ENCODE results near the gene KBTBD8.
A peak's percentile ranks its signal among the peaks of the same experiment; 100 is the strongest.

KBTBD8 gene

DNA sequence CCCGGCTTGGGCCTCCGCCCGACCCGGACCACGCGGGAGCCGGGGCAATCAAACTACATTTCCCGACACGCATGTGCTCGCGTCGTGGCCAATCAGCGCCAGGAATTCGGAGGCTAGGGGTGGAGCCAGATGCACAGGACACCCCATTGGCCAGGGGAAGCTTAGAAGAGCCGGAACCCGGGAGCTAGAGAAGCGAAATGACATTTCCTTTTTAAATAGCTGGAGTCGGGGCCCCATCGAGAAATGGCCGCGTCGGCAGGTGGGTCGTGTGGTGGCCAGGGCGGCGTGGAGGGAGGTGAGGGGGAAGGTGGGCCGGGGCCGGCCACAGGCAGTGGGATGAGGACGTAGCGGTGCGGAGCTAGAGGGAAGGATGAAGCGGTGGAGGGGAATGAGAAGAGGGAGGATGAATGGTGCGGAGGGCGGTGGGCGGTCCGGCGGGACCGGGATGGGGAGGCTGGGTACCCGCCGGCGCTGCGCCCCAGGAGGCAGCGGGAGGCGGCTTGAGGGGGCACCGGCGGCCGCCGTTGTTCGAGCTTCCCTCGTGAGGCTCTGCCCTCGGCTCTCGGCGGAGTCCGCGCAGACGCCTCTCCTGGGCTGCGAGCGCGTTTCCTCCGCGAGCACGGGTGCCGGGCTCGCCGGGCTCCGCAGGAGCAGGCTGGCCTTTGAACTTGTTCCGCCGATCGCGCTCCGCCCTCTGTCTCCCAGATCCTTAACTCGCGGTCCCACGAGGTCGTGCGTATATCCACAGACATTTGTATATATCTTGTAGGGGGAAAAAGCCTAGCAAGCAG lies at the start of gene KBTBD8:
TSS of gene KBTBD8 (plus strand) at position 195 of the 791 bp plus-strand sequence. CDS start at position 244, 49 bp downstream.
- peak; percentile 99 for DNase-seq (ENCODE audit: low spot score)

- DNase-seq (ENCODE audit: low spot score), result no peak
Observed at GRCh38 chr3:66948838-66949237, 49.3 kb upstream of the KBTBD8 start.

GRCh38 chr3:66949898-66950297 lies 48.2 kb upstream of the KBTBD8 start:
- no peak for DNase-seq (ENCODE audit: low spot score)

DNA sequence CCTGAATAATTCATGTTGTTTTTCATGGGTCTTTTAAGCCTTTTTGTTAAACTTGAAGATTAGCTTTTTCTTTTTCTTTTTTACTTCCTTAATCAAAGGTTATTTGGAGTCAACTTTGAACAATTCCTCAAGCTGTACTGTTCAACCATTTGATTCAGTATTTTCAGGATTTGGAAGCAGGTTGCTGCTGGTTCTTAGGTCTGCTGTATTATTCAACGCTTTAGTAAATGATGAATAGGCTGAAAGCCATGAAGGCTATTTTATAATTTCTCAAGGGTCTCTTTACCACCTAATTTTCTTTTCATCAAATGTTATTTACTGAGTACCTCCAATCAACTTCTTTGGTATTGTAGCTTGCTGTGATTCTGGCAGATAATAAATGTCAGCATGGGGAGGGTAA lies 45.8 kb upstream of the KBTBD8 start:
- DNase-seq (ENCODE audit: low spot score), result no peak

DNA sequence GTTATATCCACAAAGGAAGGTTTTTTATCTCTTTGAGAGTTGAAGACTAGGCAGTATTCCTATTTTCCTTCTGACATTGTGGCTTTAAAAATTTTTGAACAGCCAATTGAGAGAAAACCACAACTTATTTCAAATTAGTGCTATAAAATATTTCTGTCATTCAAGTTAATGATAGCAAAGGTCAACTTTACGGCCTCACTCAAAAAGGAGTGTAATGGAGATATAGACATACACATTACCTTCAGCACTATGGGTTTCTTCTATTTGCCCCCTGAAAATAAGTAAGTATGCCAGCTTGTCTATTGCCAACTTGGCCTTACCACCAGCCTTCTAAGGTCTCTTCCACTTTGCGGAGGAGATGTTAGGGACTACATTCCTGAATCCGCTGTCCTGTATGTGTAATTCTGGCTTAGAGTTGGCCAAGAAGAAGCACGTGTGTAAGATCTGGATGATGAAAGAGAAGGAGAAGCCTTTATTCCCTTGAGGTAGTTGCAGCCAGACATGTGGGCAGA lies 44.1 kb upstream of the KBTBD8 start:
- no peak for DNase-seq (ENCODE audit: low spot score)

DNA sequence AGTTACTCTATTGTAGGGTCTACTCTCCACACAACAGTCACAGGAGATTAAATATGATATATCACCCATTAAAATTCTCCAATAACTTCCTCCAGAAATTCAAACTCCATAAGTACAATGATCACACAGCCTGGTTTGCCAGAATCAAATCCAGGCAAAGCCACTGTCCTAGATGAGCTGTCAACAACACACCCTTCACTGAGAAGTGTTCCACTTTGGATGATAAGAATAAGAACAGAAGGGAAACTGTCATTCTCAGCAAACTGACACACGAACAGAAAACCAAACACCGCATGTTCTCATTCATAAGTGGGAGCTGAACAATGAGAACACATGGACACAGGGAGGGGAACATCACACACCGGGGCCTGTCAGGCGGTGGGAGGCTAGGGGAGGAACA lies 41.4 kb upstream of the KBTBD8 start:
- no peak for DNase-seq (ENCODE audit: low spot score)

- DNase-seq (ENCODE audit: low spot score), result no peak
Observed at GRCh38 chr3:66957367-66957766, 40.7 kb upstream of the KBTBD8 start.

DNA sequence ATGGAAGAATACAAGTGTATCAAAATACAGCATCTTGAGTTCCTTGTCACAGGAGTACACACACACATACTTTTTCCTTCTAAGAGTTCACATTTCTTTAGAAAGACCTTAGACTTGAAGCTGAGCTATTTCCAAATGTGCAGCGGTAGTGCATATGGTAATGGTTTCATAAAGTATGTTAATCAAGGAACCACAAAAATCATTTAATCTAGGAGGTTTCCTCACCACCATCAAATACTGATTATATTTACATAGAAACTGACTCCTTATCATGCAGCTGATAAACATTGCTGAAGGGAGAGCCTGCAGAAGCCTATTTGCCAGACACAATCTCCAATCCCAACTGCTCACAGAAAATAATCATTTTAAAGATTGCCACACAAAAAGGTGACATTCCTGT lies 40.0 kb upstream of the KBTBD8 start:
- DNase-seq (ENCODE audit: low spot score), result no peak

DNA sequence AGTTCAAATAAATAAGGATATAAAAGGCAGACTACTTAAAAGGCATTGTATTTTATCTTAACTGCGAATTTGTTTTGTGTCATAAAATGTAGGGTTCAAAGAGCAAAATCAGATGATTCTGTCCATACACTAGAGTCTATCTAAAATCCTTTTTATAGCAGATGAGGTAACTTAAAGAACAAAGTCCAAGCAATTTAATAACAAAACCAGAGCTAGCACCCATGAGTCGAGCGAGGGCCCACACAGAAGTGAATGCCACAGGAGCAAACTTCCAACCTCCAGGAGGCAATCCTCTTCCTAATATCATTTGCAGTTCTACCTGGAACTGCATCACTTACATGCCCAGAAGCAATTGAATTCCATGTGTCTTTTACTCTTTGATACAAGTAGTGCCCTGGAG lies 35.4 kb upstream of the KBTBD8 start:
- no peak for DNase-seq (ENCODE audit: low spot score)

DNA sequence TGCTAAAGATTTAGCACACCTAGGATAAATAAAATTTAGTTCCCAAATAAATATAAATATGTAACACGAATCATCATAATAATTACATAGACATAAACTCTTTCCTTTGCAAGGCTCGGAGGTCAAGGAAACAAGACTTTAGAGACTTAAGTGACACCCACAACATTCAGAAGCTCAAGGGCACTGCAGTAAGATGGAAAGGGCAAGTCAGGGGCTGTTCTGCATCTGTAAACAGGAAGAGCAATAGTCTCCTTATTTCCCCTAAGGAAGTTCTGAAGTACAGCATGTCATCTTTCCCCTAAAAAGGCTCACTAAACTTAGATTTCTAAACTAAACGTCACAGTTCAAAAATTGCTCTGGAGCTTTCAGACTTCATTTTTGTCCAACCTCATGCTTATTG lies 26.9 kb upstream of the KBTBD8 start:
- DNase-seq (ENCODE audit: low spot score), result no peak

DNA sequence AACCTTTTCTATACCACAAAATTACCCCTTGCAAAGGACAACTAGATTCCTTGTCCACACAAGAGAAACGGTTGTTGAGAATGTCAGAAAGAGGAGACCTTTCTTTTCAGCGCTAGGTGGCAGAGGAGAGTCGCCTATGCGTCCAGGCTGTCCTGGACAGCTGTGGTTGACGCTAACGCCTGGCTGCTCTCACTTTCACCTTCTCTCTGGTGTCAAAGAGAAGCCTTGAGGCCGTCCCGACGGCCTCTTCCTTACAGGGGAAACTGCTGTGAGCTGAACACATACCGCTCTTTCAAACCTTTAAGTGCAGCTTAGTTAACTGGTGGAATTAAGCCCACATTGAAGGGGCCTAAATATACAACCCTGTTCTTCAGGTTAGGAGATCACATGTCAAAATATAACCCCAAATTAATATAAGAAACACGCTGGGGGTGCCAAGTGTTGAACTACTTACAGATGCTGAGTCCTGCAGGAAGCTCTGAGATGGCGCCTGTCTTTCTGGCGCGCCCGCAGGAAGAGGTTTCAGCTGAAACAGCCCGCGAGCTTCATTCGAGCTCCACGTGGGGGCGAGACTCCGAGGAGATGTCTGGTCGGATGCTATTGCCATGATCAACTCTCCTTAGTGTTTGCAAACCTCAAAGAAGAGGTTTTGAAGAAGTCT lies 26.1 kb upstream of the KBTBD8 start:
- peak; percentile 60 for DNase-seq (ENCODE audit: low spot score)

DNA sequence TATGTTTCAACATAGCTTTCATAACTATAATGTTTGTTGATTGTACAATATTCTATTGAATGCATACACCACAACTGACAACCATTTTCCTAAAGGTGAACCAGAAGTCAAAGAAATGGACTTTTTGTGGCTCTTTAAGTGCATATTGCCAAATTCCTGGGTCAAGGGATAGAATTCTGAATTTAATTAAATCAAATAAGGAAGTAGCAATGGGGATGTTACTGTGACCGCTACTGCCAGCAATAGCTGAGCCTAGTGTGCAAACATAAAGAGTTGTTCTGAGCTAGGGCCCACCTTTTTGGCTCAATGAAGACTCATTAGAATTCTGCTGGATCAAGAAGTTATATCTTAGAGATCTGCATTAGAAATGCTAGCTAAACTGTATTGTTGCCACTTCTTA lies 17.3 kb upstream of the KBTBD8 start:
- DNase-seq (ENCODE audit: low spot score), result no peak

DNA sequence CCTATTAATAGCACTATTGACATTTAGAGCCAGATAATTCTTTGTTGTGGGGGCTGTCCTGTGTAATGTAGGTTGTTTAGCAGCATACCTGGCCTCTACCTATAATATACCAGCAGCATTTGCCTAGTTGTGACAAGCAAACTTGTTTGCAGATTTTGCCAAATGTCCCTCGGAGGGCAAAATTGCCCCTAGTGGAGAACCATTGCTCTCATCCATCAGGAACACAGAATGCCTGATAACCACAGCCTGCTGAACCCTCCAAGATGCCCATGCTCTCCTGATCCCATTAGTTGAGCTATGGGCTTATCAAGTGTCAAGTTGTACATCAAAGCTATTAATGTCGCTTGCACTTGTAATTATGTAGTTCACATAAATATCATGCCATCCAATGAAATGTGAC lies 15.0 kb upstream of the KBTBD8 start:
- no peak for DNase-seq (ENCODE audit: low spot score)

DNA sequence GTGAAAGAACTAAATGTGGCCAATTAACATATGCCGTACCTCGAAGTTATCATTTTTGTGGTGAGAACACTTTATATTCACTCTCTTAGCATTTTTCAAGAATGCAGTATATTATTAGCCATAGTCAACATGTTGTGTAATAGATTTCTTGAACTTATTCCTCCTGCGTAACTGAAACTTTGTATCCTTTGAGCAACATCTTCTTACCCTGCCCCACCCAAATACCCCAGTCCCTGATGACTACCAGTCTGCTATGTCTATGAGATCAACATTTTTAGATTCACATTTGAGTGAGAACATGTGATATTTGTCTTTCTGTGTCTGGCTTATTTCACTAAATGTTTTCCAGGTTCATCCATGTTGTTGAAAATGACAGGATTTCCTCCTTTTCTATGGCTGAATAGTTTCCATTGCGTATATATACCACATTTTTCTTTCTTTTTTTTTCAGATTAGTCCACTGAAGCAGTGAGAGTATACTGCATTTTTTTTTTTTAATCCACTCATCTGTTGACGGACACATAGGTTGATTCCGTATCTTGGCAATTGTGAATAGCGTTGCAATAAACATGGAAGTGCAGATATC lies 12.7 kb upstream of the KBTBD8 start:
- DNase-seq (ENCODE audit: low spot score), result no peak

- DNase-seq (ENCODE audit: low spot score), result no peak
Observed at GRCh38 chr3:66986406-66986805, 11.7 kb upstream of the KBTBD8 start.

DNA sequence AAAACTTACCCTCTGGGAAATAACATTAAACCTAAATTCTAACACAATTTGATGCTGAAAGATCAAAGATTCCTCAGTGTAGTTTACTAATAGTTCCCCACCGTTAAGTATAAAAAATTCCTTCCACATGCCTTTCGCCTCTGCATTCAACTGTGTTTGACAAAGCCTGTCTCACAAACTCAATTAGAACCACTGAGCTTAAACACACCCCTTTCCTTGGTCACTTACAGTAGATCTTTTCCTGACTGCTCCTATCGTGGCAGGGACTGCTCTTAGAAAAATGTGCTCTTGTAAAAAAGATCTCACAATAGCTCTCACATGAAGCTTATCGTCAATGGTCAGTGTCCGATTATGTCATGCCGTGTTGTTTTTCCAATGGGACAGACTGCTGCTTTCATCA lies 8.9 kb upstream of the KBTBD8 start:
- no peak for DNase-seq (ENCODE audit: low spot score)

DNA sequence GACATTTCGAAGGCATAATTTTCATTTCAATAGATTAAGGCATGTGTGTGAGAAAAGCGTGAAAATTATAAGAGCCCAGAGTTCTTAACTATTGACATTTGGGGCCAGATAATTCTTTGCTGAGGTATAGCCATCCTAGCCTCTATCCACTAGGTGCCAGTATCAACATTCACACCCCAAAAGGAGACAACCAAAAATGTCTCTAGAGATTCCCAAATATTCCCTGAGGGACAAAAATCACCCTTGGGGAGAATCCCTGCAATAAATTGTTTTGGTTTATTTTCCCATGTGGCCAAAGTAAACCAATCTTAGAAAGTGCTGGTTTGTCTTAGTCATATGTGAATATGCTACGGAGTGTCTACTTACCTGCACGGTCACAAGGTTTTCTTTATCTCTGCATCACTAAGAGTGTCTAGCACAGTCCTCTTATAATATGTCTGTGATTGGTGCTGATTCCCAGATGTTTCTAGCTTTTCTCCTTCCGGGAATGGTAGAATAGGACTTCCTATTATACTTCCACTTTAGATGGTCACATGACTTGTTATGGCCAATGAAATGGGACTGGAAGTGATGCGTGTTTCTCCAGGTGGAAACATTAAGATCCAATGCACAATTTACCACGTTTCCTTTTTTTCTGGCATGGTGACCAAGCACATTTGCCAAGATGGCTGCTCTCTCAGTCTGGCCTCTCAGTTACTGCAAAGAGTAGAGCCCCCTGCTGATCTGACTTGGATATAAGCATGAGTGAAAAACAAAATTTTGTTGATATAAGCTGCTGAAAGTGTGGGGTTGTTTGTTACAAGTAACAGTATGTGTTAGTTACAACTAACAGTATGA lies 8.0 kb upstream of the KBTBD8 start:
- no peak for DNase-seq (ENCODE audit: low spot score)

- DNase-seq (ENCODE audit: low spot score), result no peak
Observed at GRCh38 chr3:66991459-66991858, 6.6 kb upstream of the KBTBD8 start.

DNA sequence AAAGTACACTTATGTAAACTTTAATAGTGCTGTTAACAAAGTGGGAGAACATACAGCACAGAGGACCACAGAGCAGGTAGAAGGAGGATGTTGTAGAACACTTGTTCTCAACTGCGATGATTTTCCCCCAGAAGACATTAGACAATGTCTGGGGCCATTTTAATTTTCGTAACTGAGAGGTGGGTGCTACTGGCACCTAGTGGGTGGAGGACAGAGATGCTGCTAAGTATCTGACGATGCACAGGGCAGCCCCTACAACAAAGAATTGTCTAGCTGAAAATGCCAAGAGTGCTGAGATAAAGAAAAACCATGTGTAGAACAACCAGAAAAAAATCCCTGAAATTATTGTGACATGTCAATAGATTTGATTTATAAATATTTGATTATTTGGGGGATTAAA lies 5.0 kb upstream of the KBTBD8 start:
- no peak for DNase-seq (ENCODE audit: low spot score)

GRCh38 chr3:66994588-66994987 lies 3.5 kb upstream of the KBTBD8 start:
- DNase-seq (ENCODE audit: low spot score), result no peak

- DNase-seq (ENCODE audit: low spot score), result no peak
Observed at GRCh38 chr3:66996696-66997095, 1.4 kb upstream of the KBTBD8 start.

DNA sequence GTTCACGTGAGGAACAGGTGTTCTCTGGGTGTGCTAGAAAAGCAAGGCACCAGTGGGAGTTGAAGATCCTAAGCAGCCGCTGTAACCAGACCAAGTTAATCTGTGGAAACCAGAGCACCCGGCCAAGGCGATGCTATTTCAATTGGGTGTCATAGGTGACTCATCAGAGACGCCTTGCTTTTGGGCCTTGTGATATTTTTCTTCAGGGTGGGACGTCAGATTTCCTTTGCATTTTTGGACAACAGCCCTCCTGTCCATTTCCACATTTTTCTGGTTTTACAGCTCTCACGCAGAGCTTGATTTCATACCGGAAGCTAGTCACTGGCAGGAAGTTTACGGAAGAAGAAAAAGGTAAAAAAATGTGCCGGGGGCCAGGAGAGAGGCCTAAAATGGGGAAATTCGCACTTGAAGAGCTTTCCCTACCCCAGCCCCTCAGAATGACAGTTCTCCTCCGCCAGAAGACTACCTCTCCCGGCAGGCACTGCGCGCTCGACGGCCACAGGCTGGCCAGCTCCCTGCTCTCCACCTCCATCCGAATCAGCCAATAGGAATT lies 471 bp upstream of the KBTBD8 start:
- DNase-seq (ENCODE audit: low spot score), result no peak
